Dedifferentiated amniotic fluid mesenchymal stem cell (primary cell): ENCODE results near the gene RNPC3.
"Not testable (repeated sequence)": the region's sequence is repeated elsewhere in the genome, so short reads cannot be mapped to it uniquely, and the experiment has no call there.

Source experiments
- DNase-seq: peaks from one replicate; pipeline ENCODE4 v3.0.0-alpha.2; 2016; ENCODE audit errors: extremely low spot score

The RNPC3 gene

GRCh38 chr1:103561124-103561523 is 35.6 kb downstream of the RNPC3 start:
- DNase-seq, result not testable (repeated sequence)

- DNase-seq, result no peak
Measured at GRCh38 chr1:103561643-103562395, 36.3 kb downstream of the RNPC3 start.

GRCh38 chr1:103563056-103563455 is 37.6 kb downstream of the RNPC3 start:
- DNase-seq, result no peak

- DNase-seq, result no peak
Measured at GRCh38 chr1:103569493-103569892, 44.0 kb downstream of the RNPC3 start.

GRCh38 chr1:103571289-103571688 is 45.8 kb downstream of the RNPC3 start, which contains the start of gene AMY2B:
Gene AMY2B, plus strand, starts transcription at chr1:103571589. Its CDS starts 14 bp downstream, at chr1:103571603.
- DNase-seq, result not testable (repeated sequence)

- DNase-seq, result no peak
Measured at GRCh38 chr1:103576065-103576464, 50.6 kb downstream of the RNPC3 start.

- not testable (repeated sequence) for DNase-seq
Measured at GRCh38 chr1:103576784-103577183, 51.3 kb downstream of the RNPC3 start.

- DNase-seq, result no peak
Measured at GRCh38 chr1:103582464-103582863, 57.0 kb downstream of the RNPC3 start.

GRCh38 chr1:103583887-103584286 is 58.4 kb downstream of the RNPC3 start:
- no peak for DNase-seq

GRCh38 chr1:103584537-103584936 is 59.0 kb downstream of the RNPC3 start:
- DNase-seq, result no peak

GRCh38 chr1:103602740-103603139 is 77.2 kb downstream of the RNPC3 start:
- not testable (repeated sequence) for DNase-seq
